Osteoblast (primary cell): ENCODE results near the gene MED9. TPM values are rescaled to one million over a fixed set of nuclear protein-coding genes. Genes with fewer than 3 reads are reported as not detected.
"Not testable (repeated sequence)": the region's sequence is repeated elsewhere in the genome, so short reads cannot be mapped to it uniquely, and the experiment has no call there.

ENCODE experiments used
- DNase-seq: peaks from one replicate; pipeline ENCODE4 v3.0.0; 2011; ENCODE audit warnings: low spot score, mixed read lengths; ENCODE audit not compliant: insufficient read length; ENCODE audit errors: missing footprints
- H2AFZ ChIP-seq: 2 replicates; pipeline ENCODE4 v1.6.0; 2011; ENCODE audit warnings: mild to moderate bottlenecking, low read length
- H3K27ac ChIP-seq: 2 replicates; pipeline ENCODE4 v1.5.1; 2011; ENCODE audit warnings: mild to moderate bottlenecking, low read depth, low read length, moderate library complexity
- H3K27me3 ChIP-seq: 2 replicates; pipeline ENCODE4 v1.6.0; 2012; ENCODE audit warnings: mild to moderate bottlenecking, control low read depth, inconsistent platforms, low read length, moderate library complexity; ENCODE audit not compliant: insufficient read depth
- H3K36me3 ChIP-seq: 2 replicates; pipeline ENCODE4 v1.5.1; 2011; ENCODE audit warnings: mild to moderate bottlenecking, low read length, control low read depth, moderate library complexity; ENCODE audit not compliant: insufficient read depth
- H3K4me1 ChIP-seq: 2 replicates; pipeline ENCODE4 v1.5.1; 2011; ENCODE audit warnings: mild to moderate bottlenecking, low read length, control low read depth, moderate library complexity; ENCODE audit not compliant: insufficient read depth
- H3K4me2 ChIP-seq: 2 replicates; pipeline ENCODE4 v1.6.0; 2011; ENCODE audit warnings: mild to moderate bottlenecking, low read length; ENCODE audit not compliant: insufficient read depth
- H3K4me3 ChIP-seq: fragments of 200-600 bp; sonication (generic); 3 replicates; pipeline ENCODE4 v1.5.1; 2012; ENCODE audit warnings: mild to moderate bottlenecking, low read length, inconsistent platforms; ENCODE audit not compliant: insufficient read depth
- H3K79me2 ChIP-seq: 2 replicates; pipeline ENCODE4 v1.6.0; 2012; ENCODE audit warnings: mild to moderate bottlenecking, low read length, control low read depth, inconsistent platforms; ENCODE audit not compliant: insufficient read depth
- H3K9me3 ChIP-seq: 2 replicates; pipeline ENCODE4 v1.5.1; 2011; ENCODE audit warnings: low read depth, low read length, control low read depth
- H4K20me1 ChIP-seq: 2 replicates; pipeline ENCODE4 v1.6.0; 2012; ENCODE audit warnings: mild to moderate bottlenecking, low read length, control low read depth; ENCODE audit not compliant: insufficient read depth
- total RNA-seq: library from RNA; depleted of rRNA; stranded (reverse); fragments of >200 nt; gene quantifications from 2 replicates; pipeline ENCODE4 v1.2.3, GENCODE V29; 2012
- TF ChIP-seq, protein P1 (sequence below): IDR thresholded peaks from 2 replicates; pipeline ENCODE4 v1.5.1; 2011; ENCODE audit warnings: mild to moderate bottlenecking, low read depth, low read length, moderate library complexity; ENCODE audit errors: extremely low read depth

MED9 gene
- total RNA-seq, 1 donor, result 17.0 TPM

DNA sequence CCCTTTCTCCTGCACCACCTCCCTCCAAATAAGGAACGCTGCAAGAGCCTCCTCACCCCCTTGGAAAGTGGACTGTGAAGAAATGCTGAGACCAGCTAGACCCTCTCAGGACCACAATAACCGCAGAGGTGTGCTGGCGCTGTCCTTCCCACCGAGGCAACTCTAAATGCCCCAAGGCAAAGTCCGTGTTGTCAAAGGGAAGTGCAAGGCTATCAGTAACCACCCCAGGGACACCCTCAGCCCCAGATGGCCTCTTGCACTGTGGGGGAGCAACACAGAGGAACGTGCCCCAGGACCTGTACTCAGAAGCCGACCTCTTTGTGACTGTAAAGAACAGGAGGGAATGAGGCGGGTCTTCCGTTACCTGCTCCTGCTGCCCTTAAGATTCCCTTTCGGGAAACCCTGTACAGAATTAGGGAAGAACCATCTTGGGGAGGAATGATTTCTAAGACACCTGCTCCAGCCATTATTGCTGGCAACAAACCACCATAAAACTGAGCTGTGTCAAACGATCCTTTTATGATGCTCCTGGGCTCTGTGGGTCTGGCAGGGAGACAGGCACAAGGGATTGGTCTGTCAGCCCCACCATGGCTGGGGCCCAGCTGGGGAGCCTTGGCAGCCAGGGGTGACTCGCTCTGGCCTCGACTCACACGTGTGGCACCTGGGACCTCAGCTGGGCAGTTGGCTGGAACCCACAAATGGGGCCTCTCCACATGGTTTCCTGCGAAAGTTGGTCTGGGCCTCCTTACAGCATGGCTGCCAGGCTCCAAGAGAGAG, 14.6 kb upstream of the MED9 start:
- no peak for DNase-seq
- Histone ChIP-seq H3K27ac (no peak overlapping the region), H3K9me3 (peaks cover 2% of the 10 kb centered on the region), H3K4me3 (no peak overlapping the region), H3K79me2 (no peaks in the 10 kb centered on the region), H3K4me1 (peaks cover 4% of the 10 kb centered on the region), H3K4me2 (no peak overlapping the region), H2AFZ (no peak overlapping the region), H3K36me3 (no peaks in the 10 kb centered on the region), H3K27me3 (peaks cover 25% of the 10 kb centered on the region), H4K20me1 (no peaks in the 10 kb centered on the region)
- TF ChIP-seq, protein P1, sequence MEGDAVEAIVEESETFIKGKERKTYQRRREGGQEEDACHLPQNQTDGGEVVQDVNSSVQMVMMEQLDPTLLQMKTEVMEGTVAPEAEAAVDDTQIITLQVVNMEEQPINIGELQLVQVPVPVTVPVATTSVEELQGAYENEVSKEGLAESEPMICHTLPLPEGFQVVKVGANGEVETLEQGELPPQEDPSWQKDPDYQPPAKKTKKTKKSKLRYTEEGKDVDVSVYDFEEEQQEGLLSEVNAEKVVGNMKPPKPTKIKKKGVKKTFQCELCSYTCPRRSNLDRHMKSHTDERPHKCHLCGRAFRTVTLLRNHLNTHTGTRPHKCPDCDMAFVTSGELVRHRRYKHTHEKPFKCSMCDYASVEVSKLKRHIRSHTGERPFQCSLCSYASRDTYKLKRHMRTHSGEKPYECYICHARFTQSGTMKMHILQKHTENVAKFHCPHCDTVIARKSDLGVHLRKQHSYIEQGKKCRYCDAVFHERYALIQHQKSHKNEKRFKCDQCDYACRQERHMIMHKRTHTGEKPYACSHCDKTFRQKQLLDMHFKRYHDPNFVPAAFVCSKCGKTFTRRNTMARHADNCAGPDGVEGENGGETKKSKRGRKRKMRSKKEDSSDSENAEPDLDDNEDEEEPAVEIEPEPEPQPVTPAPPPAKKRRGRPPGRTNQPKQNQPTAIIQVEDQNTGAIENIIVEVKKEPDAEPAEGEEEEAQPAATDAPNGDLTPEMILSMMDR, result no peak

- DNase-seq, result no peak
- no peaks in the 10 kb centered on the region for H3K36me3 ChIP-seq
- H3K4me2 ChIP-seq, result no peak overlapping the region
- no peak overlapping the region for H2AFZ ChIP-seq
- peaks cover 4% of the 10 kb centered on the region for H3K4me1 ChIP-seq
- H3K9me3 ChIP-seq, result peaks cover 2% of the 10 kb centered on the region
- TF ChIP-seq, protein P1, result no peak
- H3K27me3 ChIP-seq, result peaks cover 27% of the 10 kb centered on the region
- no peaks in the 10 kb centered on the region for H4K20me1 ChIP-seq
- no peak overlapping the region for H3K27ac ChIP-seq
- H3K4me3 ChIP-seq, result no peak overlapping the region
- H3K79me2 ChIP-seq, result no peaks in the 10 kb centered on the region
These were observed 13.0 kb upstream of the MED9 start for GRCh38 chr17:17463821-17464220.

GRCh38 chr17:17465878-17466277, 10.9 kb upstream of the MED9 start:
- not testable (repeated sequence) for DNase-seq, H3K36me3 ChIP-seq, H4K20me1 ChIP-seq, H3K9me3 ChIP-seq, H3K4me2 ChIP-seq, H3K79me2 ChIP-seq, H2AFZ ChIP-seq, H3K4me3 ChIP-seq, H3K27ac ChIP-seq, H3K4me1 ChIP-seq
- peaks cover 36% of the 10 kb centered on the region for H3K27me3 ChIP-seq

- no peaks in the 10 kb centered on the region for H3K36me3 ChIP-seq
- H3K4me1 ChIP-seq, result peaks cover 4% of the 10 kb centered on the region
- no peaks in the 10 kb centered on the region for H3K9me3 ChIP-seq
- no peak overlapping the region for H3K4me3 ChIP-seq
- H3K27ac ChIP-seq, result no peak overlapping the region
- H3K27me3 ChIP-seq, result peaks cover 43% of the 10 kb centered on the region
- H2AFZ ChIP-seq, result no peak overlapping the region
- no peaks in the 10 kb centered on the region for H3K79me2 ChIP-seq
- no peaks in the 10 kb centered on the region for H4K20me1 ChIP-seq
- TF ChIP-seq, protein P1, result no peak
- no peak for DNase-seq
- H3K4me2 ChIP-seq, result no peak overlapping the region
These were observed 10.3 kb upstream of the MED9 start for GRCh38 chr17:17466511-17466910.
